ENCODE measurements around the gene APLP2.
"Not testable (repeated sequence)": the region's sequence is repeated elsewhere in the genome, so short reads cannot be mapped to it uniquely, and the experiment has no call there.

The APLP2 gene

DNA sequence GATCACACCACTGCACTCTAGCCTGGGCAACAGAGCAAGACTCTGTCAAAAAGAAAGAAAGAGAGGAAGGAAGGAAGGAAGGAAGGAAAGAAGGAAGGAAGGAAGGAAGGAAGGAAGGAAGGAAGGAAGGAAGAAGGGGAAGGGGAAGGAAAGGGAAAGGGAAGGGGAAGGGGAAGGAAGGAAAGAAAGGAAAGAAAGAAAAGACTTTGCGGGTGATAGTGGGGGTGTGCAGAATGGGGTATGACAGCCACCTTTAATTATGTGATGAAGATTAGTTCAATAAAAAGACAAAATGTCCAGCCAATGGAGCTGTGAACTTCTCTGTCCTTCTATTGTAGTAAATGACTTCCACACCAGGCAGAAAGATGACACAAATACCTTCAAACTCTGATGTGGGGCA is 8.7 kb upstream of the APLP2 start:
- DNase-seq, result no peak

DNA sequence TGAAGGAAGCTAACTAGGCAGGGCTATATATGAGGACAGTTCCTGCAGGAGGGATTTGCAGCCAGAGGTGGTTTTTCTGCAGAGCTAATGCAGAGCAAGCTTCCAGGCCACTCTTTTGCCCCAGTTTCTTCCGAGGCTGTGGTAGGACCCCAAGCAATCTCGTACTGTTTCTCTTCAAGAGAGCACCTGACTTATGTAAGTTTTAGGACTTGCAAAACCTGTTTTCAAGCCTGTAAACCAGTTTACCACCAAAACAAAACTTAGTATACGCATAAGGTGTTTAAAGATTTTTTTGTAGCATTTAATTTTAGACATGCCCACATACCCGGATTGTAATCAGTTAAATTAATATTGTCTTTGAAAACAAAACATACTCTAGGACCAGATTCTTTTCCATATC is 7.7 kb upstream of the APLP2 start:
- DNase-seq, result no peak

DNA sequence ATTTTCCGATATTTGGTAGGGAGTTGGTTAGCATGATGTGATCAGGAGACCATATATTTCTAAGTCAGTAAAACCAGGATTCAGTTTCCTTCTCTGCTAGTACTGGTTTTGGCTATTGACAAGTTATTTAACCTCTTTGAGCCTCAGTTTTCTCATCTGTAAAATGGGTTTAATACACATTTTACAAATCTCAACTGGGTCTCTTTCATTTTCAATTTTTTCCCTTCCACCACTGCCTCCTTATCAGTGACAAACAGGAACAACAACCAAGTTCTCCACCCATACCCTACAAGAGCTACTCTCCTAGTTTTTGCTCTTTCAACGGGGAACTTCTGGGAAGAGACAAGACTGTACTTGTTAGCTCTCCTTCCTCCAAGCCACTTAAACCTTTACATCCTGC is 6.2 kb upstream of the APLP2 start:
- no peak for DNase-seq

DNA sequence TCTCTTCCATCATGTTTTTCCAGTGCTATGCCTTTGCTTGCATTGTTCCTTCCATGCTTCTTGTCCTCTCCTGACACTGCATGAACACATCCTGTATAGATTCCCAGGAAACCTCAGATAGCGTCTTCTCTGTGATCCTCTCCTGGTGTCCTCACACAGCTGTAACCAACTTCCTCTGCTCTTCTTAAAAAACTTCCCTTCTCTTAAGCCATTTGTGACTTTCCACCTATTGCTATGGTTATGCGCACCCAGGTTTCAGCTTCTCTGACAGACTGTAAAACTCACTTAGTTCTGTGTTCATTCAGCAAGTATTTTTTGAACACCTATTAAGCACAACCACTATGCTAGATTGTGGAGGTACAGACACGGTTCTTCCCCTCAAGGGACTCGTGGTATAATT is 5.1 kb upstream of the APLP2 start:
- DNase-seq, result no peak

DNA sequence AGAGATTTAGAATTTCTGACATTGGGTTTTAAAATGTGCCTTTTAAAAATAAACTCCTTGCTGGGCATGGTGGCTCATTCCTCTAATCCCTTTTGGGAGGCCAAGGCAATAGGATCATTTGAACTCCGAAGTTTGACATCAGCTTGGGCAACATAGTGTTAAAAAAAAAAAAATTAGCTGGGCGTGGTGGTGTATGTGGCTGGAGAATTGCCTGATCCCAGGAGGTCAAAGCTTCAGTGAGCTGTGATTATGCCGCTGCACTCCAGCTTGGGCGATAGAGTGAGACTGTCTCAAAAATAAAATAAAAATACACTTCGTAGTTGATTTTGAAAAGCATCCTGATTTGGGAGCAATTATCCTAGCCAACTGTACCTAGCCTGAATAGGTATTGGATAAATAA is 3.4 kb upstream of the APLP2 start:
- DNase-seq, result no peak

DNA sequence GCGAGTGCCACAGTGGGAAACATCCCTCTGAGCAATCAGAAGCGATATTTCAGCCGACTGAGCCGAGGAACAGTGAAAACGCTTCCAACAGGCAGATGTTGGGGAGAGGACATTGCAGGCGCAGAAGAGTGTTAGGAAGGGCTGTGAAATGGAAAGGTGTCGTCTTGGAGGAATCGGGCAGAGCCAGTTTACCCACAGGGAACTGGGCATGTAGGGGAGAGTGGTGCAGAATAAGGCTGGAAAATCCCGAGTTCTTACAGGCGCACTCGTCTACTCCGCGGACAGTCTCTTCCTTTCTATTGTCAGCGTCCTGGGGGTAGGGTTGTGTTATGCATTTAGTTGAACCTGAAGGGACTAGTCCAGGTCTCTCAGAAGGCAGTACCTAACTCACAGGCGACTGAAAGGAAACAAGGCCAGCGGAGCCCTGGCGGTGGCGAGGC is 1.1 kb upstream of the APLP2 start:
- no peak for DNase-seq

DNA sequence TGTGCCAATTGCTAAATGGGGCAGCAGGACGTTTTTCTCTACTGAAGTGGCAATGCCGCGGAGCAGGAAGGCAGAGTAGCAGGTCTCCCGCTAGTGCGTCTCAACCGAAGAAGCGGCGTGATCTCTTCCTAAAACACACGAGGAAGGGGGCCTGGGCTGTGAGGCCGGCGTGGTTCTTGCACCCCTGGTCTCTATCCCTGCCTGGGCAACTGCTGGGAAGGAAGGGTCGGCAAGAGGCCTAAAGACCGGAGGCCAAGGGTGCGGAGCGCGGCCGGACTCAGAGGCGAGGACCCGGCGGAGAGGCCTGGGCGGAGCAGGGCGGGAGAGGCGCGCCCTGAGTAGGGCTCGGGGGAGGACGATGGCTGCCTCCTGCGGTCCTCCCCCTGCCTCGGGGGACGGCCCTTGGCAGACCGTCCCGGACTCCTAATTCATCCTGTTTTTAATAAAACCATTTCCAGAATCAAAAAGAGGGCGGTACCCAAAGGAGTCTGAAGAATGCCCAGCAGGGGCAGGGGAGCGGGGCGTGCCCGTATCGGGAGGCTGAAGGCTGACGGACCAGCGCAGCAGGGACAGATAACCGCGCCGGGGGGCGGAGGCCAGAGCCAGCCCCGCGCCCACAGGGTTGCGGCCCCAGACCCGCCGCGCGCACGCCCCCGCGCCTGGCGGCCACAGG is 572 bp upstream of the APLP2 start:
- DNase-seq, result peak in 1 of 2 experiments; percentile 46

DNA sequence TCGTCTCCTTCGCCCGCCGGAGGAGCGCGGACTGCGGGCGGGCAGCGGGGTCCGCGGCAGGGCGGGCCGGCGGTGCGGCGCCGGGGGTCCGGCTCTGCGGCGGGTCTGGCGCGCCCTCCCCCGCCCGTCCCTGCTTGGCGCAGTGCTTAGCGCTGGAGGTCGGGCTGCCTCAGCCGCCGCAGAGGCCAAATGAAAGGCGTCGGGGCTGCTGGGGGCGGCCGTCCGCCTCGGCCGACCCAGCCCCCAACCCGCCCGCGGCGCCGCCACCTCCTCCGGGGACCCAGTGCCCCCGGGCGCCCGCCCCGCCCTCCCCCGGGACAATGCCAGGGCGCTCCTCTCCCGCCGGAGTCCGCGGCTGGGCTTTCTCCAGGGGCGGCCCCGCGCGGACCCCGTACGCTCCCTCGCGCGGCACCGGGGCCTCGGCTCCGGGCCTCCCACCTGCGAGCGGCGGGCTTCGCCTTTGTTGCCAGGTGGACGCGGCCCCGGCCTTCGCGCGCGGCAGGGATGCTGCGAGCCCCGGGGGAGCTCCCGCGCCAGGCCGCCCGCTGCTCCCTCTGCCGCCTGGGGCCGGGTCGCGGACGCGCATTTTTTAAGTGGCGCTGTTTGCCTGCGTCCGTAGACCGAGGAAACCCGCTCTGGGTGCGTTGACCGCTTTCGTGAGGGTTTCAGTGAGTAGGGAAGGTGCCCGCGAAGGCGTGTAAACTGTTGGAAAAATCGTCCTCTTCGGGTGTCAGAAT is 583 bp downstream of the APLP2 start:
- peak in 1 of 2 experiments; percentile 4 for DNase-seq

DNA sequence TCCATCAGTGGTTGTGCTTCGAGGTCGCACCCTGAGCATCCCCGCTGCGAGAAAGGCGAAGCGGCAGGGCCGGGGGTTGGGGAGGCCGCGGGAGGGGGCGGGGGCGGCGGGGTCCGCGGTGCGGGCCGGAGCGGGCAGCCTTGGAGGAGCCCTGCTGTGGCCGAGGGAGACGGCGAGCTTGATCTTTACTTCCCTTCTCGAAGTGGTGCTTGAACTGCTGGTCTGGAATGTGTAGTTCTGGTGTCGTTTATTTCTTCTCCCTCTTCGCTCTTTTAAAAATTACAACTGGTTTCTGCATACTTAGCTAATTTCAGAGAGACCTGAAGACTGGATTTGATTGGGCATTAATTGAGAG is 1.1 kb downstream of the APLP2 start:
- no peak for DNase-seq

DNA sequence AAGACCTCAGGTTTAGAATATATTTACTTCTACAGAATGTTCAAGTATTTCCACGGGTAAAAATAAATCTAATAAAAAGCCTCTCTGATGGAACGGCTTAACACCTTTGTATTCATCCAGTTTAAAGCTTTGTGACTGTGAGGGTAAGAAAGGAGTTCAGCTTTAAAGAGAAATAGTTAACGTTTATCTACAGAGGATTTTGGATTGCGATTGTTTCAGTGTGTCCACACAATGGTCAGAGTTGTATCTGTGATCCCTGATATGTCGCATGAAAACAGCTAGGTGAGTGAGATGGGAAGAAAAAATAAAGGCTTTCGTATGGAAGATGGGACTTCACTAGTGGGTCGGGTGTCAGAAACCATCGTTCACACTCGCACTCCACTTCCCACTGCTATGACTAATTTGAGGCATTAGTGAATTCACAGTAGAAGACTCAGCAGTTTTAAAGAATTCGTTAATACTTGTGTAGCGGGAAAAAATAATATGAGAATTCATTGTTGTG is 1.6 kb downstream of the APLP2 start:
- DNase-seq, result no peak

DNA sequence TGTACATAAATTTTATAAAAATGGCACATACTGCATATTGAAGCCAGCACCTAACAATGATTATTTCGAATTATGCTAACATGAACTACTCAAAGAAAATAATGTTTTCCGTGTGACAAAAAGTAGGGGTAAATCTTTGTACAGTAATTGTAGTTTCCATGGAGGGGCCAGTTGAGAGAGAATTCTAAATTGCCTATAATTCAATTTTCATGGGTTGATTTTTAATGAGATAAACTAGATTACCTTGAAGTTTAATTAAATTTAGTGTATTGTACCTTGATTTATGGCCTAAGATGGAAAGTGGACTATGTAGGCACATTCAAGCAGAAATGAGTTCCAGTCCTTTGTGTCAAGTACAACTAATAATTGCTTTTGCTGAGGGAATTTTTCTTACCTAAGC is 5.0 kb downstream of the APLP2 start:
- no peak for DNase-seq

DNA sequence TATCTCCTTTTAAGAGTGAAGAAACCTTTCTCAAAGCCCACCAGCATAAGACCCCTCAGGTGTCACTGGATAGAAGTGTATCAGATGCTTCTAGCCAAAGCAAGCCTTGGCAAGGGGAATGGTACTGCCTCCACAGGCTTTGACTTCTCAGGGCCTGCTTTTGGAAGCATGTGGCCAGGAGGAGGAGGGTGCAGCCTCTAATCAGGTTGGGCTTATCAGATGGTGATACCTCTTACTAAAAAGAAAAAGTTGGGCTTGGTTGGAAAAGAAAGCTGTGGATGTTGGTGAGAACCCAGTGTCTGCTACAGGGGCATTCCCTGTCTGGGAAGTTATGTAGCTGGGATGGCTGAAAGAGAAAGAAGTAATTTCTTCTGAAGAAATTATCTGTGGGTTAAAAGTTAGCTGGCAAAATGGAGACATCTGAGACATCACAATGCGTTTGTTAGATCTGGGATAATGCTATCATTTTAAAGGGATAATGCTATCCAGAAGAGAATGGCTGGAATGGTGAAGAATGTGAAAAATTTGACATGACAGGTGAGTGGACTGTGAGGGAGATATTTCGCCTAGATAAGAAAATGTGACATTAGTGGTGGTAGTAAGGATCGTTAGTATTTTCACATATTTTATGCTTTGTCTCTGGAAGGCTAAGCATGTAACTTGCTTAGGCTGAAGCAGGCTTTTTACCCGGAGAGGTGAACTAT is 7.2 kb downstream of the APLP2 start:
- DNase-seq, result no peak

DNA sequence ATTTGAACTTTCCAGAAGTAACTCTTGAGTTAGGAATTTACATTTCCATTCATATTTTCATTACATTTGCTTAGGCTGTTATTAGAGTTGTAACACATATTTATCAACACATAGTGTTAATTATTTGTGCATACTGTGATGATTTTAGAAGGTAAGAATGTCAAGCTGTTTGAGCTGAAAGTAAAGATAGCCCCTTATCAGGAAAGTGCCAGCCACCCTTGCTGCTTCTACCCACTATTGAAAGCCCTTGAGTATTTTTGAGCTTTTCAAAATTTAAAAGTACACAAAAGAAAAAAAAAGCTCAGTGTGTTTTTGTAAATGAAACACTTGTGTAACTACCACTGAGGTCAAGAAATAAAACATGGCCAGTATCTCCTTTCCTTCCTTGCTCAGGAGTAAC is 8.0 kb downstream of the APLP2 start:
- no peak for DNase-seq

DNA sequence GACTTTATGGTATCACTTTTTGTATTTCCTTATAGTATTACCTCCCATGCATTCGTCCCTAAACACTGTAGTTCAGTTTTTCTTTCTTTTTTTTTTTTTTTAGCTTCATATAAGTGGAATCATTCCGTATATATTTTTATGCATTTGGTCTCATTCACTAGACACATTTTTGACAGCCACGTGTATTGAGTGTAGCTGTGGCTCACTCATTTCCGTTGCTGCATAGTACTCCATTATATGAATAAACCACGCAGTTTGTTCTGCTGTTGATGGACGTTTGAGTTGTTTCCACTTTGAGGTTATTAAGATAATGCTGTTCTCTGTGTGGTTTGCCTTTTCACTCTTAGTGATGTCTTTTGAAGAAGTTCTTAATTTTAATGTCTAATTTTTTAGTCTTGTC is 8.4 kb downstream of the APLP2 start:
- DNase-seq, result no peak

DNA sequence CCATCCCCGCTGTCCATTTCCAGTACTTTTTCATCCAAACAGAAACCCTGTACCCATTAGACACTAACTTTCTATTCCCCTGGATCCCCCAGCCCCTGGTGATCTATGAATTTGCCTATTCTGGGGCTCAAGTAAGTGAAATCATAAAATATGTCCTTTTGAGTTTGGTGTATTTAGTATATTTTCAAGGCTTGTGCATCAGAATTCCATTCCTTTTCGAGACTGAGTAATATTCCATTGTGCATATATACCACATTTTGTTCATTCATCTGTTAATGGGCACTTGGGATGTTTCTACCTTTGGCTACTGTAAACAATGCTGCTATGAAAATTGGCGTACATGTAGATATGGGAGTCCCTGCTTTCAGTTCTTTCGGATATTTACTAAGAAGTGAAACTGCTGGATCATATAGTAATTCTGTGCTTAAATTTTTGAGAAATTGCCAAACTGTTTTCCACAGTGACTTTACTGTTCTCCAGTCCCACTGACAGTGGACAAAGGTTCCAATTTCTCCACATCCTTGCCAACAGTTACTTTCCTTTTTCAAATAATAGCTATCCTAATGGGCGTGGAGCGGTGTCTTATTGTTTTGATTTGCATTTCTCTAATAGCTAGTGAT is 16.1 kb downstream of the APLP2 start:
- no peak for DNase-seq

DNA sequence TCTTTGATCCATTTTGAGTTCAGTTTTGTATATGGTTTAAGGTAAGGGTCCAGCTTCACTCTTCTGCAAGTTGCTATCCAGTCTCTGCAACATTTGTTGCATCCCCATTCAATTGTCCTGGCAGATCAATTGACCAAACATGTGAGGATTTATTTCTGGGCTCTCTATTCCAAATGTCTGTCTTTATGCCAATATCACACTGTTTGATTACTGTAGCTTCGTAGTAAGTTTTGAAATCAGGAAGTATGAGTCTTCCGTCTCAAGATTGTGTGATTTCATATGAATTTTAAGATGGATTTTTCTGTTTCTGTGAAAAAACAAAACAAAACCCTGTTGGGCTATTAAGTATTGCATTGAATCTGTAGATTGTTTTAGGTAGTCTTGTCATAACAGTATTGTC is 17.0 kb downstream of the APLP2 start:
- no peak for DNase-seq

DNA sequence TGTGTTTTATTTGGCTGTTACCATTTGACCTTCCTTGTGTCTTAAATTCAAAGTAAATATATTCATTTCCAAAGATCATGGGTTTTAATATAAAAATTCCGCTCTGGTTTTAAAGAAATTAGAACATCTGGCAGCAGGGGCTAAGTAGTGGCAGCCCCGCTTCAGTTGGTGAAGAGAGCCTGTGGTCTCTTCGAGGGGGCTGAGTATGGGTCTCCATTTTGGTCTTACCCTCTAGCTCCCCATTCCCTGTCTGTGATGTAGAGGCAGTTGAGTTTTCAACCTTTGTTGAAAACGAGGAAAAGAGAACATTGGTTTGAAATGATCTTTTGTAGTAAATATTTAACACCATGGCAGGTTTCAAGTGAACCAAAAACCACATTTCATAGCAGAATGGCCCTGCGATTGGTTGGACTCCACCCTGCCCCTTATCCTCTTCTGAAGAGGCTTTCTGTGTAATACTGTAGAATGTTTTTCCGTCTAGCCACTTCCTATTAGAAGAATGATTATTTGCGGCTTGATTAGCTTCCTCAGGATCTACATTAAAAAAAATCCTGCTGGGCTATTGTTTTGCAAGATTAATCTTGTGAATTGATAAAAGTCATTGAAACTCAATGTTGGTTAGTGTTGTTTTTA is 17.7 kb downstream of the APLP2 start:
- no peak for DNase-seq

DNA sequence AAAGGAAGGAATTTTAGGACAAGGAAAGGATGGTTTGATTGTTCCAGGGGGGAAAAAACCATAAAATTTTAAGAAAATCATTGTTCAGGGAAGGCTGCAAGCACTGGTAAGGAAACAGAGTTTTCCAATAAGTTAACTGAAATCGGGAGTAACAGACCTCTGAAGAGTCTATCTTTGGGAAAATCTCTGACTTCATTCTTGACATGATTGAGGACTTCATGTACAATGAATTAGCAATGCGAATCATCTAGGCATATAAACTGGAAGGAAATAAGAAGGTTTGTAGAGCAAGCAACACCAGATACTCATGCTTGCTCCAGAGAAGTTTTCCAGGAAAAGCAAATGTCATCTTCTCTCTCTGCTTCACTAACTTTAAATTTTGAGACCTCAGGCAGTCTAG is 18.5 kb downstream of the APLP2 start:
- no peak for DNase-seq

DNA sequence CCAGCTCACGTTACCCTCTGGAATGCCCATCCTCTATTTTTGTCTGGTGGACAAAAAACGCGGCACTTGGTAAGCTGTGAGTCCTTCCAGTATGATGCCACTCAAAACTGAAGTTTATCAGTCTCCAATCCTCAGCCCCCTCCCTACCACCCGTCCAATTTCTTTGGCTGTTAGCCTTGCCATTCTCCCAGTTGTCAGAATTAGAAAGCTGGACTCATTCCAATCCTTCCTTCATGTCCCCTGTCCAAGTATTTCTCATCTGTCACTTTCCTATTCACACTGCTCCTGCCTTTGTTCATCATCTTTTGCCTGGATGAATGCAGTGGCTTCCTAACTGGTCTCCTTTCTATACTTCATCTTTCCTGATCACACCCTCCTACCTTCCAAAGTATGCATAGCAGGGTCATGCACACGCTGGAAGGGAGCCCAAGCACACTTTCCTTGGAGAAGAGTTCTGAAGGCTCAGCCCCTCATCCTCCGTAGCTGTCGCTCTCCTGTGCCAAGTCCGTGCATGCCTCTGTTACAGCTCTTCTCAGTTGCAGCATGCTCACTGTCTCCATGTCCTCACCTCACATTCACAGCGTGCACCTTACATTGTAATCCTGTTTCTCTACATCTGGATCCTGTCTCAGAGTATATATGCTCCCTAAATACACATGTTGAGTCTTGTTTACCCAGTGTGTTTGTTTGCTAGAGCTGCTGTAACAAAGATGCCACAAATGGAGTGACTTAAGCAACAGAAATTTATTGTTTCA is 19.4 kb downstream of the APLP2 start:
- no peak for DNase-seq

DNA sequence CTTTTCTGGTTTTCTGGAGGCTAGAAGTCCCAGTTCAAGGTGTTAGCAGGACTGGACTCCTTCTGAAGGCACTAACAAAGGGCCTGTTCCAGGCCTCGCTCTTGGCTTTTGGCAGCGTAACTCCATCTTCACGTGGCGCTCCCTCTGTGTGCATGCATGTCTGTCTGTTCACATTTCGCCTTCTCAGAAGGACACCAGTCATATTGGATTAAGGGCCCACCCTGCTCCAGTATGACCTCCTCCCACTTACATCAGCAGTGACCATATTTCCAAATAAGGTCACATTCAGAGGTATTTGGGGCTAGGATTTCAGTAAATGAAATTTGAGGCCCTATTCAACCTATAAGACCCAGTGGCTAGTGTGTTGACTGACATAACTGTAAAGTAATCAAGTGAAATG is 20.0 kb downstream of the APLP2 start:
- no peak for DNase-seq

DNA sequence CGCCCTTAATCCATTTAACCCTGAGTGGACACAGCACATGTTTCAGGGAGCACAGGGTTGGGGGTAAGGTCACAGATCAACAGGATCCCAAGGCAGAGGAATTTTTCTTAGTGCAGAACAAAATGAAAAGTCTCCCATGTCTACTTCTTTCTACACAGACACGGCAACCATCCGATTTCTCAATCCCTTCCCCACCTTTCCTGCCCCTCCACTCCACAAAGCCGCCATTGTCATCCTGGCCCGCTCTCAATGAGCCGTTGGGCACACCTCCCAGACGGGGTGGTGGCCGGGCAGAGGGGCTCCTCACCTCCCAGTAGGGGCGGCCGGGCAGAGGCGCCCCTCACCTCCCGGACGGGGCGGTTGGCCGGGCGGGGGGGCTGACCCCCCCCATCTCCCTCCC is 20.8 kb downstream of the APLP2 start:
- not testable (repeated sequence) for DNase-seq

DNA sequence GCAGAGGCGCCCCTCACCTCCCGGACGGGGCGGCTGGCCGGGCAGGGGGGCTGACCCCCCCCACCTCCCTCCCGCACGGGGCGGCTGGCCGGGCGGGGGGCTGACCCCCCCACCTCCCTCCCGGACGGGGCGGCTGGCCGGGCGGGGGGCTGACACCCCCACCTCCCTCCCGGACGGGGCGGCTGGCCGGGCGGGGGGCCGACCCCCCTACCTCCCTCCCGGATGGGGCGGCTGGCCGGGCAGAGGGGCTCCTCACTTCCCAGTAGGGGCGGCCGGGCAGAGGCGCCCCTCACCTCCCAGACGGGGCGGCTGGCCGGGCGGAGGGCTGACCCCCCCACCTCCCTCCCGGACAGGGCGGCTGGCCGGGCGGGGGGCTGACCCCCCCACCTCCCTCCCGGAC is 21.5 kb downstream of the APLP2 start:
- not testable (repeated sequence) for DNase-seq

Data from NCI-H1930 (cell line).